HG03064 (cell line): Measurements from ENCODE around the gene APCDD1L.
"Not testable (repeated sequence)": the region's sequence is repeated elsewhere in the genome, so short reads cannot be mapped to it uniquely, and the experiment has no call there.

Experiments used
- ATAC-seq: cut with Tn5 transposase; IDR thresholded peaks from one replicate; pipeline ENCODE4 v1.9.1; 2021; ENCODE audit warnings: low read depth; ENCODE audit not compliant: unreplicated experiment

Gene APCDD1L

DNA sequence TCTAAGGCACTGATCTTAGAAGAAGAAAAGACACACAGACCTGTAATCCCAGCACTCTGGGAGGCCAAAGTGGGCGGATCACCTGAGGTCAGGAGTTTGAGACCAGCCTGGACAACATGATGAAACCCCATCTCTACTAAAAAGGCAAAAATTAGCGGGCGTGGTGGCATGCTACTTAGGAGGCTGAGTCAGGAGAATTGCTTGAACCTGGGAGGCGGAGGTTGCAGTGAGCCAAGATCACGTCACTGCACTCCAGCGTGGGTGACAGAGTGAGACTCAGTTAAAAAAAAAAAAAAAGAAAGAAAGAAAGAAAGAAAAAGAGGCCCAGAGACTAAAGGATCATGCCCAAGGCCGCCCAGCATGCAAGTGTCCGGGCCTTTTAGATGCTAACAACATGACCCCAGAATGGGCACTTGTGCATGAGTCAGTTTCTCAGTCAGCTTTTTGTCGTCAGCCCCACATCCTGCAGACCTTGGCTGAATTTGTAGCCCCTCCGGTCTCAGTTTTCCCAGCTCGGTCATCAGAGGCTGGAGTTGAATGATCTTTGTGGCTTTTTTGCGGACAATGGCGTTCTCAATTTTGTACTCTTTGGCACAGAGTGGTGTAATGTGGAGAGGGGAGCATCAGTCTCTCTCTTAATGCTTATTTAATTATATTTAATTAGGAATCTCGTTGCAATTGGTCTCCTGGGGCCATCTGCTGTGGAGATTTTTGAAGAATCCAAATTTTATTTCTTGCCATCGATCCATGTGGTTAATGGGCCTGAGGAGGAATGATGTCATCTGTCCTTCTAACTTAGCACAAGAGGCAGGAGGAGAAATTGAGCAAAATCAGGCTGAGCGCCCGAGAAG, 30.6 kb upstream of the APCDD1L start:
- ATAC-seq: no peak

DNA sequence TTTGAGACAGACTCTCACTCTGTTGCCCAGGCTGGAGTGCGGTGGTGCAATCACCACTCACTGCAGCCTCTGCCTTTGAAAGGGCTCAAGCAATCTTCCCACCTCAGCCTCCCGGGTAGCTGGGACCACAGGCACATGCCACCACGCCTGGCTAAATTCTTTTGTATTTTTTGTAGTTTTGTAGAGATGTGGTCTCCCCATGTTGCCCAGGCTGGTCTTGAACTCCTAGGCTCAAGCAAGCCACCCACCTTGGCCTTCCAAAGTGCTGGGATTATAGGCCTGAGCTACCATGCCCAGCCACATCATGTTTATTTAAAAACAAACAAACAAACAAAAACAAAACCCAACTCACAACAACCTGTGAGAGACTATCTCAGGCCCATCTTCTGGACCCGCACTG, 29.7 kb upstream of the APCDD1L start:
- ATAC-seq: no peak

DNA sequence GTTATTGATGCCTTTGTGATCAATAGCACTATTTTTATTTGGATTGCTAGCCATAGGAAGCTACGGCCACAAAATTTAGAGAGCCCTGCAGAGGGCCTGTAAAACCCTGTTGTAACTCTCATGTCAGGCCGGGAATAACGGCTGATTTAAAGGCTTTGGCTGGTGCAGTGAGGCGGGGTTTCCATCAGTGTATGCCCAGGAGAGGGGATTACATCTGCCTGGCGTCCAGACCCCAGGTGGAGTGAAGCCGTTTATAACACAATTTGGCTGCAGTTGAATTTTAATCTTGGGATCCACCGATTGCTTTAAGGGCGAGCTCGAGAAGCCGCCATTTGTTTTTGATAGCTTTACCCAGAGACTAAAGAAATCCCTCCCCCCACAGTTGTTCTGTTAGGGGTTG, 29.1 kb upstream of the APCDD1L start:
- ATAC-seq: no peak

DNA sequence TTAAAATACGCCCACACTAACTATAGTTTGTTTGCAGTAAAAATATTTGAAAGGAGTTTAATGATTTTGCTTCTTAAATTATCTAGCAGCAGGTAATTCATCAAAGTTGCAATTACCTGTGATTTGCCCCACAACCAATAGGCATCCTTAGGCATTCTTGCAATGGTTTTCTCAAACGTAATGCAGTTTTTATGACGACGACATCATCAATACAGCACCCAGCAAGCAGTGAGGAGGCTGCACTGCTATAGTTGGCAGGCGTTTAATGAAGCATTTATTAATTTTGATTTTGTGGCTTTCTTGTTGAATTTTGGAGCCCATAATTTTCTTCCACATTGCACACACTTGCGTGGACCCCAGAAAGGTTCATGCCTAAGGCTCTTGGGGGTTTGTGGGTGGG, 28.1 kb upstream of the APCDD1L start:
- ATAC-seq: no peak

DNA sequence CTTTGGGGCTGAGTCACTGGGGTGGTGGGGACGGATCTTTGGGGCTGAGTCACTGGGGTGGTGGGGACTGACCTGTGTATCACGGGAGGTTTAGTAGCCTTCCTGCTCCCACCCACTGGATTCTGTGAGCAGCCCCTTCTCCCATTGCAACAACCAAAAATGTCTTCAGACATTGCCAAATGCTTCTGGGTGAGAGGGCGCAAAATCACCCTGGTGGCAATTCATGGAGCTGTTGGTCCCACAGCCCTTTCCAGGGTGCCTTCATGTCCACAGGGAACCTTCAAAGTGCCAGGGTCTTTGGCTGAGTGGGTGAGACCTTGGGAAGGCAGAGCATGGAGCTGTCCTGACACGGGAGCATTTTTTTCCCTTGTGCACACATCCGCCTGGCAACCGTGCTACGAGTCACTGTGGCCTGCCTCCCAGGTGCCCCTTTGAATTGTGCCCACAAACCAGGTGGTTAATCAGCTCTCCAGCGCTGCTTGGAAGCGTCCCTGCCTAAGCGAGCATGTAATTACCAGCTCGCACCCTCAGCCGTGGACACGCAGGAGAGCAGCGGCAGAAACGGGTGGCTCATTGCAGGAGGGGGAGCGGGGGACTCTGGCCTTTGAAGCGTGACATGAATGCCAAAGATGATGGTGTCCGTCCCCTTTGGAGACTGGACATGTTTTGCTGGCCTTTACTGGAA, 27.4 kb upstream of the APCDD1L start:
- ATAC-seq: no peak

DNA sequence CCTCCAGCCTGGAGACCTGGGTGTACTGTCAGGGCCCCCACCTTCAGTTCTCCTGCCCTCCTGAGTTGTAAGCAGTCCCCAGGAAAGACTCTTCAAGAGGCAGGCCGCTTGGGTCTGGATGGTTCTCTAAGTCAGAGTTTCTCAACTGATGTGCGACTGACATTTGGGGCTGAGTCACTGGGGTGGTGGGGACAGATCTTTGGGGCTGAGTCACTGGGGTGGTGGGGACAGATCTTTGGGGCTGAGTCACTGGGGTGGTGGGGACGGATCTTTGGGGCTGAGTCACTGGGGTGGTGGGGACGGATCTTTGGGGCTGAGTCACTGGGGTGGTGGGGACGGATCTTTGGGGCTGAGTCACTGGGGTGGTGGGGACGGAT, 26.8 kb upstream of the APCDD1L start:
- not testable (repeated sequence) for ATAC-seq

DNA sequence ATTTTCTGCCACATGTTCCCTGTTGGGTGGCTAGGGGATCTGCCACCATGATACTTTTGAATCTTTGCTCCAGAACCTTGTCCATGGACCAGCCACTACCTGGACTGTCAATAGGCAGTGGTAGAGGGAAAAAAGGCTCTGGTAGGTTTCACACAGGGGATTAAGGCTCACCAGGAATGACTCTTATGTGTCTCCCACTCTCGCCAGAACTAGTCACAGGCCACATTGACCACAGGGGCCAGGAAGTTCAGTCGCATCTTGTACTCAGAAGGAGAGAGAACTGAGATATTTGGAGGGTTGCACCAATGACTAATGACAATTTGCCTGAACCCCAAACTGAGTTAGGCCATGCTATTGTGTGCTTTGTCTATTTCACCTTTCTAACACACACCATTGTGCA, 23.6 kb upstream of the APCDD1L start:
- no peak for ATAC-seq

DNA sequence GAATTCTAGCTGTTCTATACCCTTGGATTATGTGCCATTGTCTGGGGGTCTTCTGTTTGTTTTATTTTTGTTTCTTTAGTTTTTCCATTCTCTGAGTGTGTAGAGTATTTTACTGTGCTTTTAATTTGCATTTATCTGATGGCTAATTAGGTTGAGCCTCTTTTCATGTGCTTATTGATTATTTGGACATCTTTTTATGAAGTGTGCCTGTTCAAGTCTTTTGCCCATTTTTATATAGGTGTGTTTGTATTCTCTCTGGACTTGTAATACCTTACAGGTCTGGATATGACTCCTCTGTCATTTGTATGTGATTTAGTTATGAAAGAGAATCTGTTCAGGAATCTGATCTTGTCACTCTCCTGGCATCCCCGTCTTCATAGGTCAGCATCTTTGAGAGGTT, 22.6 kb upstream of the APCDD1L start:
- ATAC-seq: no peak

DNA sequence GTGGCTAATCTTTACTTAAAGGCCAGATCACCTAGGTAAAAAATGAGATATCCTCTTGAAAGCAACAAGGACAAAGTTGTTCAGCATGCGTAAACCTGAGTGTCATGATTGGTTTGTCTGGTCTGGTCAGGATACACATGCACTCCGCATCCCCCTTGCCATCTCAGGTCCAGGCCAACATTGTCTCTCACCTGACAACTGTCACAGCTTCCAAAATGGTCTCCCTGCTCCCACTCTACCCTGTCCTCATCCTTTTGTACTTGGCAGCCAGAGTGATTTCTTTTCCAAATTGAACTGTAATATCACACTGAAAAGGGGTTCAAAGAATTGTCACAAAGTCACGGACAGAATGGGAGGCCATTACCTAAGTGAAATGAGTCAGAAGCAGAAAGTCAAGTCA, 21.1 kb upstream of the APCDD1L start:
- ATAC-seq: no peak

DNA sequence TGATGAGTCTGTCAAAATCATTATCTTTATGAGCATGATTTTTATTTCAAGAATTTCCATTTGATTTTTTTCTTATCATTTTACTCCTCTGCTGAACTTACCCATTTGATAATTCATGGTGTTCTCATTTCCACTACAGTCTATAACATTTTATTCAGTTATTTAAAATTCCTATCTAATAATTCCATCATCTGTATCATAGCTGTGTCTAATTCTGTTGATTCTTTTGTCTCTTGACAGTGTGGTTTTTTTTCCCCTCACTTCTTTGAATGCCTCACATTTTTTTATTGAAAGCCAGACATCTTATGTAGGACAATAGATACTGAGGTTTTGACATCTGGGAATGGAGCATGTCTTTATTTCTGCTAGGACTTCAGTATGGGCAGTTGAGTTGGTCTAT, 16.5 kb upstream of the APCDD1L start:
- no peak for ATAC-seq

DNA sequence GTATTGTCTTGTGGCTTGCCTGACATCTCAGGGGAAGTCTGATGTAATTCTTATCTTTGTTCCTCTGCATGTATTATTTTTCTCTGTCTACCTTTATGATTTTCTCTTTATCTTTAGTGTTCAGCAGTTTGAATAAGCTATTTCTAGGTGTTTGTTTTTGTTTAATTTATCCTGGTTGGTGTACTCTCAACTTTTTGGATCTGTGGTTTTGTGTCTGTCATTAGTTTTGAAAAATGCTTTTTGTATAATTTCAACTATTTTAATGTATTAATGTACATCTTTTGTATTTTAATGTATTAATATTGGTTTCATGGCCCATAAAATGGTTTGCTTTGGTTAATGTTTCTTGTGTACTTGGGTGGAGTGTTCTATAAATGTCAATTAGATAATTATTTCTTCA, 15.9 kb upstream of the APCDD1L start:
- no peak for ATAC-seq

DNA sequence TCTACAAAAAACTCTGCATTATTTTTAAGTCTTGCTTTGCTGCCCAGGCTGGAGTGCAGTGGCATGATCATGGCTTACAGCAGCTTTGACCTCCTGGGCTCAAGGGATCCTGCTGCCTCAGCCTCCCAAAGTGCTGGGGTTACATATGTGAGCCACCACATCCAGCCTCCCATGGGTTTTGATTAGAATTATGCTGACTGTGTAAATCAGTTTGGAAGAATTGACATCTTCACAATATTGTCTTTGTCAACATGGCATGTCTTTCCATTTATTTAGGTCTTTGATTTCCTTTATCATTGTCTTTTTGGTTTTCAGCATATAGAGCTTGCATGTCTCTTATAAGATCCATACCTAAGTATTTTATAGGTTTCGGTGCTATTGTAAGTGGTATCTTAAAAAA, 13.2 kb upstream of the APCDD1L start:
- ATAC-seq: no peak

DNA sequence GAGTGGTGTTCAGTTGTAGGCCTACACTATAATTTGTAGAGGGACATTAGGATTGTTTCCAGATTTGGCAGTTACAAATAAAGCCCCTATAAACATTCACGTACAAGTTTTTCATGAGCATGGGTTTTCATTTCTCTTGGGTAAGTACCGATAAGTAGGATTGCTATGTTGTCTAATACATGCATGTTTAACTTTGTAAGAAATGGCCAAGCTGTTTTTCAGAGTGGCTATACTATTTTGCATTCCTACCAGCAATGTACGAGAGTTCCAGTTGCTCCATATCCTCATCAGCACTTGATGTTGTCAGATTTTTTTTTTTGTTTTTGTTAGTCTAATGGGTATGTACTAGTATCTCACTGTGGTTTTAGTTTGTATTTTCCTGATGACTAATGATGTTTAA, 11.2 kb upstream of the APCDD1L start:
- ATAC-seq: no peak

DNA sequence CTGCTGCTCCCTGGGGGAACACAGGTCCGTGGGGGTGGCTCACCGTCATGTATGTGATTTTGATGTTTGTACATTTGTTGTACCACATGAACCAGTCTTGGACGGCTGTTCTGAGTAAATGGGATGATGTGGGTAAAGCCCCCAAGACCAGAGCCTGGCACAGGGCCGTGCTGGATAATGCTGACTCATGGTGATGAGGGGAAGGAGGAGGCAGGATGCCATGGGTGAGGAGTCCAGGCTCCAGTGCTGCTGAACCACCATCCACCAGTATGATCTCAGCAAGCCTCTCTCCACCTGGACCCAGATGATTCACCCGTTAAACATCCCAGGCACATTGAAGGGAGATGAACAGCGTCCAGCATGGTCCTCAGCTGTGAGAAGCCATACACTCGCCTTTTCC, 9.6 kb upstream of the APCDD1L start:
- no peak for ATAC-seq

DNA sequence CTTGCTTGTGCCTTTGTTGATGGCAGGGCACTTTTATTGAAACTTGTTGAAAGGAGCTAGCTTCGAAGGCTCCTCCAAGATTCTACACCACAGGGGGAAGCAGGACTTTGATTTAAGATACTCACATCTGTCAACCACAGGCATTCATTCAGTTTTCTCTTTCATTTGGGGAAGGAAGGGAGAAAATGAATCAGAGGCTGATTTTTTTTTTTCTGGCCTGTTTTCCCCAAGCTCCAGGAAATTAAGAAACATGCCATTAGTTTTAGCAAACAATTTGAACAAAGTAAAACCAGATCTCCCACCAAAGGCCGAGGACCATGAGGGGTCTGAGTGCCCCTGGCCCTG, 8.7 kb upstream of the APCDD1L start:
- no peak for ATAC-seq

DNA sequence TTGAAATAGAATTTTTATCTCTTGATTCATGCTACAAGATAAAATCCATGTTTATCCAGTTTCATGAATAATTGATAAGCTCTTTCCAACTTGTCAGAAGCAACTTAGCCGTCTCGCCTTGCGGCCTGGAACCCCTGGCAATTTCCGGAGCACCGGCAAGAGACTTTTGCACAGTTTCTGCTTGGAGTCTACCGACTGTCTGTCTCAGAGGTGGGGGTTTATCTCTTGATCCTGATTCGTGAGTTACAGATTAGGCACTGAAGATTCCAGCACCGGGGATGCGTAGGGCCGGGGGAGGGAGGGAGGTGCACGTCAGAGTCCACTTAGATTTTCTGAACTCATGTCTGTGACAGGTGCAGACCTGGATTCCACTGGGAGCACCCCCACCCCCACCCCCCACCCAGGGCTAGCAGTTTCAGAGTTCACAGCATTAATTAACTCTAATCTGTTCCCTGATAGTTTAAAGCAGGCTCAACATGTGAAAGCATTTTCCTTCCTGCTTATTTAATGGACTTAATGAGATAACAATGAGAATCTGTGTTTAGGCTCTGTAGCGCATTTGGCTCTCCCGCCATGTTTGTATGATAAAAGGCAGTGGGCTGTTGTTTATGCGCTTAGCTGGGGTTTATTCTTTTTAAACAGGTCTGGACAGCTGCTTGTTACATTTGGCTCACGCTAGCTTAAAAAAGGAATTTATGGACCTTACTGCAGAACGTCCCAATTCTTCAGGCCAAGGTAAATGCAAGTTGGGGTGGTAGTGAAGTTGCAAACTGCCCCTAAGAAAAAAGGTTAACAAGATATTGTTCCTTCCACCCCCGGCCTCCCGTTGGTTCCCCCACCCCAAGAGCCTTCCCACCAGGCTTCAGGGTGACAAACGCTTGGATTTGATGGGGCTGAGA, 8.1 kb upstream of the APCDD1L start:
- ATAC-seq: no peak

DNA sequence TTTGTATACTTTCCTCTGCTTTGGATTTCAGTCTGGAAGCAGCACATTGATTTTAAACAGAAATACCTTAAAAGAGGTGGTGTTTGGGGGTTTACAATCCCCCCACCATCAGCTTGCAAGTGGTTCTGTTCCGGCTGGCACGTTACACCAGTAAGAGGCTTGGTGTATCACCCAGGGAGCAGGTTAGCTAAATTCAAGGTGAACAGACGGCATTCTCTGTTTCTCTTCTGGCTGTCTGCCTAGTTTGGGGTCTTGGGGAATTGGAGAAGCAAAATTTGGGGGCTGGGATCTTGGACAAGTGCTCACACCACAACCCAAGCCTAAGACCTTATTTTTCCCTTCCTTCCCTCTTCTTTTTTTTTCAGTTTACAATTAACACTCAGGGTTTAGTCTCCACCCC, 7.5 kb upstream of the APCDD1L start:
- no peak for ATAC-seq

DNA sequence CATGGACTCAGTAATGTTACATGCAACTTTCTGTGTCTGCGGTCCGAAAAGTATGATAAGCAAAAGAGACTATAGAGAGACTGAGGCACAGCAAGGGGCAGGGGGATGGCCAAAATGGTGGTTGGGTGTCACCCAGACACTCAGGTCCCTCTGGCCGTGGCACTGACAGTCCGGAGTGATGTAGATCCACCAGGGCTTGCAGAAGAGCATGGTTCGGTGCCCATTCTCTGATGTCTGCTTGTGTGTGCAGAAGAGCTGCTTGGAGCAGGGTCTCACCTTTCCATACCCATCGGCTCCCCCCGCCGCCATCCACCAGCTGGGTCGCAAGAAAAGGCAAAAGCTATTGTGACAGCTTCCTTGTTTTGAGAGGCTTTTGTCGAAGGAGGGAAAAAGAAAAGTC, 6.6 kb upstream of the APCDD1L start:
- no peak for ATAC-seq

DNA sequence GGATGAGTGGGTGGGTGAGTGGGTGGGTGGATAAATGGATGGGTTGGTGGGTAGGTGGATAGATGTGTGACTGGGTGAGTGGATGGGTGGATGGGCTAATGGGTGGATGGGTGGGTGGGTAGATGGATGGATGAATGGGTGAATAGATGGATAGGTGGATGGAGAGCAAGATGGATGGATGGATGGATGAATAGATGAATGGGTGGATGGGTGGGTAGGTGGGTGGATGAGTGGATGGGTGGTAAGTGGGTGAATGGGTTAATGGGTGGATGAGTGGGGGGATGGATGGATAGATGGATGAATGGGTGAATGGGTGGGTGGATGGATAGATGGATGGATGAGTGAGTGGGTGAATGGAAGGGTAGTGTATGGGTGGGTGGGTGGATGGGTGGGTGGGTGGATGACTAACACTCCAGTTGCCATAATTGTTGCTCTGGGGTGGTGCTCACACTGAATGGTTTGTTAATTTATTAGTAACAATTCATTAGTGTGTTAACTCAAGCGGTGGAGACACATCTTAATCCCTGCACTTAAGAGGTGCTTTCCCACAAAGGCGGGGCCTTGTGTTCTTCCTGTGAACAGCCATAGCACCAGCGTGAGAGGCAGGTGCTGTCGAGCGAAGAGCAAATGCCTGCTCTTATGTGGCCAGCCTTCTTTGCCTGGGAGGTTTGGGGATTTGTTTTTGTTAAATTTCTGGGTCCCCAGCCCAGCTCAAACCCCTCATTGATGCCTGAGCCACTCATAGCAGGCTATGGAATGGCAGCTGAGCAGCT, 4.9 kb upstream of the APCDD1L start:
- no peak for ATAC-seq

DNA sequence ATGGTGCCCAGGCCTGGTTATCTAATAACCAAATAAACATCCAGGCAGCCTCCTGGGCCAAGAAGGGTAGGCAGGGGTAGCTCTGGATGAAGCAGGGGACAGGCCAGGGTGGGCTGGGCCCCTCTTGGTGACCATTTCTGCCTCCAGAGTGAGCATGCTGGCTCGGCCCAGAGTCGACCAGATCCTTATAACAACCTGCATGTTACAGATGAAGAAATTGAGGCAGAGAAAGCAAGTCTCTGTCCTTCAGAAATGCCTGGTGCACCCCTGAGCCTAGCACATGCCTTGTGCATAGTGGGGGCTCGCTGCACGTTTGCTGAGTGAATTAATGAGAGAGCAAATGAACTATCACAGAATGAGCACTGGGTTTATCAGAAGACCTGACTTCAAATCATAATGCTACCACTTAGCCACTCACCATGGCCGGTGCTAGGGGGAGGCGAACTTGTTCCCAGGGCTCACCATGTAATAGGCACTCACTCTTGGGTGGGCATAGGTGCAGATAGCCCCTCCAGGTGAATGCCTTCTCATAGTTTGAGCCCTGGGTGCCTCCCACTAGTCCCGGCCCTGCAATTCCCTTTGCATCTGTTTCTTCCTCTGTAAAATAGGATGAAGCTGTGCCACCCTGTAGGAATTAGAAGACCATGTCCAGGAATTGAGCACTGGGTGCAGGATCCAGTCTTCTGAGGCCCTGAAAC, 3.8 kb upstream of the APCDD1L start:
- no peak for ATAC-seq
